Panc1 (cell line): ENCODE data around the gene DTNBP1. TPM values are rescaled to one million over a fixed set of nuclear protein-coding genes. Genes with fewer than 3 reads are reported as not detected.

Experiments
- ATAC-seq: fragments of 200-7000 bp; cut with Tn5 transposase; 2 replicates; pipeline ENCODE4 v1.9.1; 2020; ENCODE audit warnings: mild to moderate bottlenecking, moderate library complexity
- BruUV-seq: library from RNA; stranded (reverse); fragments of 400-500 nt; replicated peaks from 2 replicates; lab custom pipeline; 2021; lab: Mats Ljungman, UMichigan
- CTCF ChIA-PET: fragments of 300-600 bp; sonication (Branson Sonifier 250); formaldehyde crosslinking; loops from one replicate; lab custom pipeline; 2022; ENCODE audit warnings: antibody characterized with exemption; lab: Charles Lee
- POLR2A ChIA-PET: fragments of 300-600 bp; sonication (Branson Sonifier 250); formaldehyde crosslinking; loops from one replicate; lab custom pipeline; 2022; ENCODE audit warnings: antibody characterized with exemption; lab: Charles Lee
- DNase-seq: peaks from one replicate; pipeline ENCODE4 v3.0.0-alpha.2; 2010; ENCODE audit warnings: low read depth, low spot score
- H3K27ac ChIP-seq: 2 replicates; pipeline ENCODE4 v1.5.1; 2011; ENCODE audit warnings: mild to moderate bottlenecking, low read length, inconsistent platforms
- H3K27me3 ChIP-seq: fragments of 200-500 bp; sonication (Bioruptor generic); 2 replicates; pipeline ENCODE4 v1.6.0; 2014; ENCODE audit warnings: low read length, inconsistent platforms; ENCODE audit not compliant: control insufficient read depth, insufficient read depth
- H3K36me3 ChIP-seq: fragments of 200-500 bp; sonication (Bioruptor generic); 2 replicates; pipeline ENCODE4 v1.5.1; 2014; ENCODE audit warnings: inconsistent platforms, mild to moderate bottlenecking, low read length, moderate library complexity; ENCODE audit not compliant: control insufficient read depth, insufficient read depth
- H3K4me1 ChIP-seq: 2 replicates; pipeline ENCODE4 v1.5.1; 2011; ENCODE audit warnings: inconsistent platforms, mild to moderate bottlenecking, low read length, moderate library complexity; ENCODE audit not compliant: control insufficient read depth, insufficient read depth
- H3K4me3 ChIP-seq, 2 experiments: 2 replicates each; pipeline ENCODE4 v1.5.1; 2011 to 2012; ENCODE audit warnings: low read depth in 2 of 2, low read length in 2 of 2, mild to moderate bottlenecking in 2 of 2, inconsistent platforms in 1 of 2, moderate library complexity in 1 of 2
- H3K9me3 ChIP-seq: fragments of 200-500 bp; sonication (Bioruptor generic); 2 replicates; pipeline ENCODE4 v1.5.1; 2014; ENCODE audit warnings: low read depth, mild to moderate bottlenecking, inconsistent platforms, low read length, moderate library complexity; ENCODE audit not compliant: control insufficient read depth, insufficient read depth
- POLR2AphosphoS5 ChIP-seq: IDR thresholded peaks from 2 replicates; pipeline ENCODE4 v1.6.1; 2012; ENCODE audit warnings: mild to moderate bottlenecking, low read depth, low read length, moderate library complexity
- REST ChIP-seq, 2 experiments: IDR thresholded peaks; 2 replicates each; pipeline ENCODE4 v1.6.1; 2011 to 2012; ENCODE audit warnings: low read depth in 2 of 2, control low read depth in 1 of 2, low read length in 1 of 2, mild to moderate bottlenecking in 1 of 2, moderate library complexity in 1 of 2; ENCODE audit not compliant: insufficient read depth in 1 of 2
- SIN3A ChIP-seq: IDR thresholded peaks from 2 replicates; pipeline ENCODE4 v1.6.1; 2012; ENCODE audit warnings: low read depth, mild to moderate bottlenecking, low read length, moderate library complexity, borderline replicate concordance; ENCODE audit not compliant: insufficient read depth
- TCF7L2 ChIP-seq: IDR thresholded peaks from 2 replicates; pipeline ENCODE4 v1.6.1; 2011; ENCODE audit warnings: mild to moderate bottlenecking, low read depth, low read length, inconsistent platforms
- in situ Hi-C: cut with HindIII; loops from 2 replicates; pipeline ENCODE4 v1.10.0; 2016; ENCODE audit warnings: low sequenced_read_pairs, low pct_unique_long_range_greater_than_20kb
- intact Hi-C: fragments of 100-400 bp; cut with micrococcal nuclease; formaldehyde crosslinking; loops from one replicate; pipeline ENCODE4 v1.10.0; 2022; ENCODE audit not compliant: unreplicated experiment
- total RNA-seq: library from RNA; stranded (reverse); gene quantifications from one replicate; pipeline ENCODE4 v1.2.1, GENCODE V29; 2021; ENCODE audit not compliant: unreplicated experiment
- TF ChIP-seq, protein P1 (sequence below): fragments of 450-650 bp; IDR thresholded peaks from 2 replicates; pipeline ENCODE4 v1.5.1; 2017; ENCODE audit warnings: mild to moderate bottlenecking

DTNBP1 gene
- total RNA-seq, 1 experiment from 2014 or later: 29.3 TPM

DNA sequence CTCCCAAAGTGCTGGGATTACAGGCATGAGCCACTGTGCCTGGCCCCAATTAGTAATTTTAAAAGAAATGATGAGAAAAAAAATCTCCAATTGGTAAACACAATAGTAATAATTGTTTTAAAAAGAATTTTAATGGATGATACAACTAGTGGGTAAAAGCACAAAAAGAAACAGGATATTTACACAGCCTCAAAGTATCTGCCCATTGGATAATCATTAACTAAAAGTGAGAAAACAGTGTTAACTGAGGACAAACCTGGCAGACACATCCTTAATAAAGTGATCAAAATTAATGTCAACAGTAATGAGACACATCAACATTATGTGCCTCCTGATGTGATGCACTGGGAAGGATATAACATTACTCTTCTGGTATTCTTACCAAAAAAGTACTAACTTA is 24.5 kb downstream of the DTNBP1 start:
- no TSS peak for BruUV-seq
- no peaks in the 10 kb centered on the region for H3K4me1 ChIP-seq
- TF ChIP-seq REST (IDR thresholded peaks at IDR 0.05; ENCODE audit: insufficient read depth in 1 of 2, low read depth in 2 of 2, low read length in 1 of 2): no peak
- POLR2A ChIA-PET: no interaction called here
- ATAC-seq (no peak), DNase-seq (no peak)
- no peaks in the 10 kb centered on the region for H3K27me3 ChIP-seq
- intact Hi-C loops (no loop called here), in situ Hi-C loops (no loop called here)
- no peaks in the 10 kb centered on the region for H3K9me3 ChIP-seq
- CTCF ChIA-PET: interaction anchor here (0.6 kb wide), 1 partner anchor 56 kb away, joined by 5 read pairs; no protein-coding TSS in a partner anchor
- no peak overlapping the region for H3K27ac ChIP-seq
- 0 out of 2 replicates have a peak, but pooled peaks cover 2% of the 10 kb centered on the region for H3K36me3 ChIP-seq
- no peak overlapping the region for H3K4me3 ChIP-seq

GRCh38 chr6:15631432-15631831 is 31.4 kb downstream of the DTNBP1 start:
- Histone ChIP-seq H3K4me3 (no peak overlapping the region), H3K27me3 (no peaks in the 10 kb centered on the region), H3K27ac (no peak overlapping the region), H3K4me1 (no peaks in the 10 kb centered on the region; the same call in 1 of the 2 replicates), H3K36me3 (peaks cover 3% of the 10 kb centered on the region; the same call in 1 of the 2 replicates), H3K9me3 (no peaks in the 10 kb centered on the region)
- no peak for ATAC-seq
- TF ChIP-seq TCF7L2 (no peak), POLR2AphosphoS5 (no peak), SIN3A (no peak)
- TF ChIP-seq, protein P1, sequence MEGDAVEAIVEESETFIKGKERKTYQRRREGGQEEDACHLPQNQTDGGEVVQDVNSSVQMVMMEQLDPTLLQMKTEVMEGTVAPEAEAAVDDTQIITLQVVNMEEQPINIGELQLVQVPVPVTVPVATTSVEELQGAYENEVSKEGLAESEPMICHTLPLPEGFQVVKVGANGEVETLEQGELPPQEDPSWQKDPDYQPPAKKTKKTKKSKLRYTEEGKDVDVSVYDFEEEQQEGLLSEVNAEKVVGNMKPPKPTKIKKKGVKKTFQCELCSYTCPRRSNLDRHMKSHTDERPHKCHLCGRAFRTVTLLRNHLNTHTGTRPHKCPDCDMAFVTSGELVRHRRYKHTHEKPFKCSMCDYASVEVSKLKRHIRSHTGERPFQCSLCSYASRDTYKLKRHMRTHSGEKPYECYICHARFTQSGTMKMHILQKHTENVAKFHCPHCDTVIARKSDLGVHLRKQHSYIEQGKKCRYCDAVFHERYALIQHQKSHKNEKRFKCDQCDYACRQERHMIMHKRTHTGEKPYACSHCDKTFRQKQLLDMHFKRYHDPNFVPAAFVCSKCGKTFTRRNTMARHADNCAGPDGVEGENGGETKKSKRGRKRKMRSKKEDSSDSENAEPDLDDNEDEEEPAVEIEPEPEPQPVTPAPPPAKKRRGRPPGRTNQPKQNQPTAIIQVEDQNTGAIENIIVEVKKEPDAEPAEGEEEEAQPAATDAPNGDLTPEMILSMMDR: no peak
- no TSS peak for BruUV-seq
- ChIA-PET CTCF (no interaction called here), POLR2A (no interaction called here)
- intact Hi-C loops: no loop called here
- in situ Hi-C loops: no loop called here
- DNase-seq: no peak

DNA sequence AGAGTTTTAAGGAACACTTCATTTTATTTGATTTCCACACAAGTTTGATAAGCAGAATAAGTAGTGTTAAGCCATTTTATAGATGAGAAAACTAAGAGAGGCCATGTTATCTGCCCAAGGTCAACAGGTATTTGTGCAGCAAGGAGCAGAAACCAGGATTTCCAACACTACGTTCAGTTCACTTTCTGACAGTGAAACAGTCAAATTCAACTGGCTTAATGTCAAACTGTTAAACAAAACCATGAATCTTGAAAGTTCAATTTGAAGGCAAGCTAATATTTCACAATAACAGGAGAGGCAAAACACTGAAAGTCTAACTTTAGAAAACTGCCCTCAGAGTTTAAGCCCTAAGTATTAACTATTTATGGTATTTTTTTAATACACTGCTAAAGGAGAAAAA is 32.6 kb downstream of the DTNBP1 start:
- POLR2A ChIA-PET: no interaction called here
- BruUV-seq: no TSS peak
- no peak overlapping the region for H3K27ac ChIP-seq
- DNase-seq (no peak), ATAC-seq (no peak)
- intact Hi-C loops (no loop called here), in situ Hi-C loops (no loop called here)
- H3K9me3 ChIP-seq: no peaks in the 10 kb centered on the region
- H3K4me1 ChIP-seq: no peaks in the 10 kb centered on the region; the same call in 1 of the 2 replicates
- no peaks in the 10 kb centered on the region for H3K27me3 ChIP-seq
- CTCF ChIA-PET: no interaction called here
- no peak overlapping the region for H3K4me3 ChIP-seq
- TF ChIP-seq, protein P1: no peak
- TF ChIP-seq SIN3A: no peak
- TF ChIP-seq POLR2AphosphoS5: no peak
- no peak for TF ChIP-seq TCF7L2
- TF ChIP-seq REST (IDR thresholded peaks at IDR 0.05; ENCODE audit: insufficient read depth in 1 of 2, low read depth in 2 of 2, low read length in 1 of 2): no peak
- peaks cover 3% of the 10 kb centered on the region for H3K36me3 ChIP-seq
